Mesangial cell (primary cell): Measurements from ENCODE around the gene SAMD9. TPM values are rescaled to one million over a fixed set of nuclear protein-coding genes. Genes with fewer than 3 reads are reported as not detected.

Source experiments
- total RNA-seq: library from RNA; depleted of rRNA; stranded (reverse); fragments of >200 nt; gene quantifications from 2 replicates; pipeline ENCODE4 v1.2.3, GENCODE V29; 2015

Gene SAMD9
- 0.98 and 1.4 TPM in 2 replicates for total RNA-seq

DNA sequence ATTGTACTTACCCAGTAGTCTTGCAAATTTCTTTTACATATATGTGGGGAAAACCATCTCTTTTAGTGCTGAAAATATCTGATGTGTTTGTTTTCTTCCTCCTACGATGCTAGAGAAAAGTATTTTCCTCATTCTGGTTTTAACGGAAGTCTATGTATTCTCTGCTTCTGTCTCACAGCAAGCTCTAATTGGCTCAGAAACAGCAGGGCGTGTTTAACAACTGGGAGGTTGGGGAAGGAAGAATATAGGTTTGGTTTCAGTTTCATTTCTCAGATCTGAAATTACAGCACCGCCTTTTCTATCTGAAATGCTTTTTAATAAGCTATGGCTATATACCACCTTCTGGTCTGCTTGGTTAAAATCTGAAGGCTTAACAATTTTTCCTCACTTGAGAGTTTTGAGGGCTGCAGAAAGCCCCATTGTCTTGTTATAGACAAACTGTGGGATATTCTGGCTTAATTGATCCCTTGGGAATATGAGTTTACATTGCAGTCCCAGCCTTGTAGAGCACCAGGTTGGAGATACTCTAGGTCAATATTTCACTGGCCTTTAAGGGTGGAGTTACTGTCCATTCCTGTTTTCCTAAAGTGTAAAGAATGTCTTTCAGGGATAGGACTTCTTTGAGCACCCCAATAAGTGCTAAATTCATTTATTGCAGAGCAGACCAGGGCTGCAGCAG, at the start of gene SAMD9:
Gene SAMD9, minus strand, starts transcription at position 128 of the 679 bp plus-strand sequence. CDS start 11,882 bp downstream, outside the sequence.

DNA sequence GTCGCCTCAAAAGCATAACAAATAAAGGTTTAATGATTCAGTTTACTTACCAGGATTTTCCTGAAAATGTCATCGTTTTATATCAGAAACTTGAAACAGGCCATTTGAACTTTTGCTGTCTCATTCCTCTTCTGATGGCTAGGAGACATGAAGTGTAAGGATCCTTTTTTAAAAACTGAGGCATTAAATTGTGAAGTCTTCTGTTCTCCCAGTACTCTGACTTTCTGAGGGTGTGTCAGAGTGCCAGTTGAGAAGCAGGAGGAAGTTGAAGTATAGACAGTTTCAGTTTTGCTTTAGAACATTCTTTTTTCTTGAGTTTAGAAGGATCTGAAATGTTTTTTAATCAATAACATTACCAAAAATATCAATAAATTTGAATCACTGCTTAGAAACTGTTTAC, 30.4 kb upstream of the SAMD9 start, which contains the start of gene SAMD9L:
Gene SAMD9L, minus strand, starts transcription at position 242 of the 400 bp plus-strand sequence. CDS start 12,414 bp downstream, outside the sequence.

Other genes starting within 250 kb of the SAMD9 start
- under 0.01 and 0.25 TPM in 2 replicates for gene SAMD9L, start 30.4 kb upstream of the SAMD9 start, total RNA-seq
- not detected in 2 replicates for gene HEPACAM2, start 108.5 kb upstream of the SAMD9 start, total RNA-seq
- 9.3 and 14.1 TPM in 2 replicates for gene VPS50, start 114.4 kb upstream of the SAMD9 start, total RNA-seq